Activated gamma-delta T cell treated with anti-CD3 and anti-CD28 coated beads, Interleukin-2, amount 50 U/mL, for 16 hours (primary cell): ENCODE results near the gene FBXO44.

ENCODE experiments used
- DNase-seq: peaks from one replicate; pipeline ENCODE4 v3.0.0-alpha.2; 2020; ENCODE audit warnings: low read depth

FBXO44 gene

GRCh38 chr1:11640101-11640500, 14.6 kb upstream of the FBXO44 start:
- no peak for DNase-seq

GRCh38 chr1:11640944-11641343, 13.7 kb upstream of the FBXO44 start:
- DNase-seq: no peak

DNA sequence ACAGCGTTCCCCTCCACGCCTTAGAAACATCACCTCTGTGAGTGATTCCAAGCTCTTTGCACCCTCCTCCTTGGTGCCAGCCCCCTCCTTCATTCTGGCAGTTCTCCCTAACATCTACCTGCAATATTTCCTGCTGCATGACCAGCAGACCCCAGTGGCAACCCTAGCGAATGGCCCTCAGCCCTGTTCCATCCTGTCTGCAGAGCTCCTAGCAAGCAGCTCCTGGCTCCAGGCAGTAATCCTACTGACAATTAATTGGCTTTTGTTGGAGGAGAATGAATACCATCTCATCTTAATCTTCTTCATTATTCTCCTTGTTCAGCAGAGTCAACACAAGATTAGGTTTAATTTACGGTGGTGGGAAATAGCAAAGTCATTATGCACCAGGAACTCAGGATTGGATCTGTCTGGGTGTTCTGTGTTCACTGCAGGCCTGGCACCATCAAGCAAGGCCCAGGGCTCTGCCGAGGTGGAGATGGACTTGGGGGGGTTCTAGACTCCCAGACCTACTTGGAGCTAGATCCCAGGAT, 12.8 kb upstream of the FBXO44 start:
- DNase-seq: no peak

DNA sequence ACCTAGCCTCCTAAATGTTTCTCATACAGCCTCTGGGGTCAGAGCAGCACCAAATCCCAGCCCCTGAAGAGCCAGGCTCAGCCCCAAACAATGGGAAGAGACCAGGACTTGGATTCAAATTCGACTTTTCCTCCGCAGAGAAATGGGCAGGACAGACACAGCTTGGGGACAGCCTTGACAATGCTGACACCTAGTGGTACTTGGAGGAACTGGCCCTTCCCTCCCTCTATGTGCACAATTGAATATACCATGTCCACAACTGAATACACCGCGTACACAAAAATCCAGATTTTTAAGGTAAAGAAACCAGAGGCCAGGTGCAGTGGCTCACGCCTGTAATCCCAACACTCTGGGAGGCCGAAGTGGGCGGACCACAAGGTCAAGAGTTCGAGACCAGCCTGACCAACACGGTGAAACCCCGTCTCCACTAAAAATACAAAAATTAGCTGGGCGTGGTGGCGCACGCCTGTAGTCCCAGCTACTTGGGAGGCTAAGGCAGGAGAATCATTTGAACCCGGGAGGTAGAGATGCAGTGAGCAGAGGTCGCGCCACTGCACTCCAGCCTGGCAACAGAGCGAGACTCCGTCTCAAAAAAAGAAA, 12.2 kb upstream of the FBXO44 start:
- peak; percentile 63 for DNase-seq

DNA sequence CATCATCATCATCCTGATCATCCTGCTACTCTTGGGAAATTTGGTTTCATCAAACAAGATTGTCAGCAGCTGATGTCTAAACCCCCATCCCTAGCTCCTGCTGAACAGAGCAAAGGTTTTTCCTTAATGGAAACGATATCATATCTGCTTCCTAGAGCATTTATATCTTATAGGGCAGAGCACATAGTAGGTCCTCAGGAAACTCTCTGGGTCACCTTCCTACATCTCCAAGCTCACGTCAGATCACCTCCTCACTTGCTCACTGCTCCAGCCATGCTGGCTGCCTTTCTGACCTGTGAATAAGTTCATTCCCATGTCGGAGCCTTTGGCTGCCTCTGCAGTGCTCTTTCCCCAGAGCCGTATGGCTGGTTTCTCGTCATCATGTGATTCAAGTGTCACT, 10.9 kb upstream of the FBXO44 start:
- no peak for DNase-seq

DNA sequence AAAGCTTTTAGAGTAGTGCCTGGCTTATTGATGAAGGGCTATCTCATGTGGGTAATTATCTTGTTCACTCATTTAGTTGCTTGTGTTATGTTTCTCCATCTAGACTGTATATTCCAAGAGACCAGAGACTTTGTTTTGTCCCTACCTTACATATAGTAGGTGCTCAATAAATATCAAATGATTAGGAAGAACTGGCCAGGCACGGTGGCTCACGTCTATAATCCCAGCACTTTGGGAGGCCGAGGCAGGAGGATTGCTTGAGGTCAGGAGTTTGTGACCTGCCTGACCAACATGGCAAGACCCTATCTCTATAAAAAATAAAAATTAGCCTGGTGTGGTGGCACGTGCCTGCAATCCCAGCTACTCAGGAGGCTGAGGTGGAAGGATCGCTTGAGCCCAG, 9.4 kb upstream of the FBXO44 start:
- DNase-seq: no peak

GRCh38 chr1:11645670-11646265, 8.9 kb upstream of the FBXO44 start:
- peak; percentile 72 for DNase-seq

GRCh38 chr1:11646317-11646716, 8.4 kb upstream of the FBXO44 start:
- DNase-seq: no peak

DNA sequence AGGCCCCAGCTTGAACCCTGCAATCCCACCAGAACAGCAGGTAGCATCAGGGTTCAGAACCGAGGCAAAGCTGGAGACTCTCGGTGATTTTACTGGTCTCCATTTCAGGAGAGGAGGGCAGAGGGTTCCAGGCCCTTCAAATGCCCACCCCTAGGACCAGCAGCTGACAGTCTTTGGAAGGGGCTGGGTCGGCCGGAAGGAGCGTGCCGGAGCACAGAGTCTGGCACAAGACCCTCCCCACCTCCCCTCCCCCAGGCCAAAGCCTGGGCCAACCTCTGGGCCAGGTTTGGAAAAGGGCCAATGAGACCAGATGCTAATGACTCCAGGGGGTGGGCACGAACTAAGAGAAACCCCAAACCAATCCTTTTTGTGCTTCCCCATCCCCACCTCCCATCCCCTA, 7.3 kb upstream of the FBXO44 start:
- DNase-seq: no peak

GRCh38 chr1:11648039-11648438, 6.6 kb upstream of the FBXO44 start:
- no peak for DNase-seq

DNA sequence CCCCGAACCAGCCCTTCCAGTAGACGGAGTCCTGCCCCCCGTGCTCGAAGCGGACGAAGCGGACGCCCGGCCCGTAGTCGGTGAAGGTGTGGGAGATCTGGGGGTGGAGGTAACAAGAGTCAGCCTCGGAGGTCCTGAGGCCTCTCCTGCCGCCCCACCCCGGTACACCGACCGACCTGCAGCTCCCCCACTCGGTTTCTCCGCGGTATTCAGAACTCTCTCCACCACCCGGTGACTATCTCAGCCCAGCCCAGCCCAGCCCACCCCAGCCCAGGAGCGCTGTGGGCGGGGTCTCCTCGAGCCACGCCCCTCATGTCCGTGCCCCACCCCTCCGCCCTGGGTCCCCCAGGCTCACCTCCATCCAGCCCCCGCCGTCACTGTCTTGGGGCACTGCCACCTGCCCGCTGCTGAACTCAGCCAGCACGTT, 5.9 kb upstream of the FBXO44 start:
- no peak for DNase-seq

DNA sequence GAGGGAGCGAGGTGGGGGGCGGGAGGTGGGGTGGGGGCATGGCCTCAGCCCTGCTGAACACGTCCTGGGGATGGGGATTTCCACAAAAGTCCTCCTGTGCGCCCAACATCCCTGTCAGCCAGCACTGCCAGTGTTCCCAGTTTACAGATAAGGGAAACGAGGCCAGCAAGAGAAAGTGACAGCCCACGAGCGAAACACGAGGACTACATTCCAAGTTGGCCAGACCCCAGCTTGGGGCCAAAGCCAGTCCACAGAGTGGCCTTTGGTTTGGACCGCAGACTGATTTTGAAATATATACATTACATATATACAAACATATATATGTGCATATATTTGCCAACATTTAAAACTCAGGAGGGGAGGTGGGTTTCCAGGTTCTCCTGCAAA, 5.4 kb upstream of the FBXO44 start:
- DNase-seq: no peak

DNA sequence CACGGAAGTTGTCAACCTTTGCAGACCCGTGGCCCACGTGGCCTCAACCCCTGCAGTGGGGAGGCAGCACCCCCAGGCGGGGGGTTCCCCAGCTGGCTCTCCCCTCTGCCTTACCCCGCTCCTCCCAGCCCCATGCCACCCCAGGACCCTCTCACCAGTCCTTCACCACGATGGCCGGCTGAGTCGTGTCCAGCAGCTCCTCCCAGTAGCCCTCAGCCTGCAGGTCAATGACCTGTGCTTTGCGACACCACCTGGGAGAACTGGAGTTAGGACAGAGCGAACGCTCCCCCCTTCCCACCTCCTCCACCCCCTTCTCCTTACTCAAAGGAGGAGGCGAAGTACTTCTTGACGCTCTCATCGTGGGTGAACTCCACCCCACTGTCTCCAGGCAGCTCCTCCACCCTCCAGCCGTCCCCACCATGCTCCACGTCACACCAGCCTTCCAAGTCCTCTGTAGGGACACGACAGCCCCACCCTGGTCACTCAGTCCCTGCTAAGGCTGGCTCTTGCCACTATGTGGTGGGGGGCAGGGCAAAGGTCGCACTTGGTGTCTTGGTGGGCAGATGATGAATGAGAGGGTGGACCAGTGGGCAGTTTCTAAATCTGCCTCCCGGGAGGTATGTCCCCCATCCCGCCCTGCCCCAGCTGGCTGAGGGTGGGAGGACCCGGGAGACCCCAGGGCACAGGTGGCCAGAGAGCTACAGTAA, 4.9 kb upstream of the FBXO44 start:
- no peak for DNase-seq

DNA sequence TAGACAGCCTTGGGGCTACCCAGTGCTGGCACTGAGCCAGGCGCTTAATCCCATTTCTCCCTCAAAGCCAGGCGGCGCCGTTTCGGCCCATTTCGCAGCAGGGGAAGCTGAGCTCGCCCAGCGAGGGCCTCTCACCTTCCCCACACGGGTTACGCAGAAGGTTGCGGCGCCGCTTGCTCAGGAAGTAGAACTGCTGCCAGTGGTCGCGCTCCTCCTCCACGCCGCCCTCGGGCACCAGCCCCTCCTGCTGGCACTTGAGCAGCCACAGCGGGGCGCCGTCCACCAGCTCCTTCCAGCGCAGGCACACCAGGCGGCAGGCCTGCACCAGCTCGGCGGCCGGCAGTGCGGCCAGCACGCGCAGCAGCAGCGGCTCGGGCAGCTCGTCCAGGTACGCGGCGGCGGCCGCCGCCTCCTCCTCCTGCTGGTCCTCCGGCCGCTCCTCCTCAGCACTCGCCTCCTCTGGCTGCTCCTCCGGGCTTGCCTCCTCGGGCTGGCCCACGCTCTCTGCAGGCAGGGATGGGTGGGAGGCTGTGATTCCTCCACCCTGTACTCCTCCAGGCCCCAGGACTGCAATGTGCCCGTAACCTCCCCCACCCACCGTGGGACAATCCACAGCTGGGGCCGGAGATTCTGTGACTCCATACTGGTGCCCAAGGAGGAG, 4.2 kb upstream of the FBXO44 start:
- peak; percentile 70 for DNase-seq

DNA sequence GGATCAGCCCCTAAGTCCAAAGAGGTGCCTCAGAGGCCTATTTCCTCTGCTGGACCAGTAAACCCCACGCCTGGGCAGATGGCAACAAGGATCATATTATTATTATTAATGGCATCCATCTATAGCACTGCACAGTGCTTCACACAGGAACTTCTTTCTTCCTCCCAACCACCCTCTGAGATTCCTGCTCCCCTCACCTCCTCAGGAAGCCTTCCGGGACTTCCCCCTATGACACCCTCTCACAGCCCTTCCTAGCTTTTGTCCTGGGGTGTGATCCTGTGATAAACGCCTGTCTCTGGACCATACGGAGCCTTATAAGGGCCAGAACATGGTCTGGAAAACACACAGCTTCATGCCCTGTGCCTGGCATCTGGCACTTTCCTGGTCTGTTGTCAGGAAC, 3.7 kb upstream of the FBXO44 start:
- no peak for DNase-seq

GRCh38 chr1:11652203-11652780, 2.4 kb upstream of the FBXO44 start:
- DNase-seq: no peak

DNA sequence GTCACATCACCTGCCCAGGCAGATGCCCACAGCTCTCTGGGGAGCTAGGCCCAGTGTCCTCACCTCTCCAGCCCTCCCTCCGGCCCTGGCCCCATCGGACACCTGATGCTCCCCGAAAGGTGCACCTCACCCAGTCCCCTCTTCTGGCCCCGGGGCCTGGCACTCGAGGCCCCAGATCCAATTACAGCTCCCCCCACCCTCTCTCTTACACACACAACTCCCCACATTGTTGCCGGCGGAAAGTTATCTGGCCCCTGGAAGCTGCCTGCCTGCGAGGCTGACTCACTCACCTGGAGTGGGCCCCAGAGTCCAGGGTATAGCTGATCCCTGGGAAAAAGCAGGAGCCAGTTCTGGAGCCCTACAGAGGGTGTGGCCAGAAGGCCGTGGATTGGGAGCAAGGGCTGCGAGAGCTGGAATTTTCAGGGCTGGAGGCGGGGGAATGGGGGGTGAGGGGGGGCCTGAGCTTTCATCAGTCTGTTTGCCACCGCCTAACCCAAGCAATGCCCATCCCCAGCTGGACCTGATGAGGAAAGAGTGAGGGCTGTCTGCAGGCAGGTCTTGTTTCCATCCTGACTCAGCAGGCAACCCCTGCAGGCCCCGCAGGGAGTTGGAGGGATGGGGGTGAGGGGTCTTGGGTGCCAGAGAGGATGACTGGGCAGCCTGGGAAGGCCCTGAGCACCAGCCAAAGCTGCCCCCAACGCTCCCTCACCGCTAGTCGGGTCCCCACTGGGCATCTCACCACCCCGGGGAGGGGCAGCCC, 1.4 kb upstream of the FBXO44 start:
- no peak for DNase-seq

GRCh38 chr1:11653861-11654136, 878 bp upstream of the FBXO44 start:
- no peak for DNase-seq

GRCh38 chr1:11654939-11655808, 497 bp downstream of the FBXO44 start:
- DNase-seq: no peak

DNA sequence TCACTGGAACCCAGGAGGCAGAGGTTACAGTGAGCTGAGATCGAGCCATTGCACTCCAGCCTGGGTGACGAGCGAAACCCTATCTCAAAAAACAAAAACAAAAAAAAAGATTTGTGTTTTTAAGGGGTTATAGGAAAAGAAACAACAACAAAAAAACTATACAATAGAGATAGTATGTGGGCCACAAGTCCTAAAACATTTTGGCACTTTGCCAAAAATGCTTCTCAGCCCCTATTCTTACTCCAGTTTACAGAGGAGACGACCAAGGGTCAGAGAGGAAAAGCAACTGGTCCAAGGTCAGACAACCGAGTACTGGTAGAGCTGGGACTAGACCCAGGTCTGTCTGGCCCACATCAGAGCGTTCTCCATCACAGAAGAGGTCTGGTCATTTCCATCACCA, 3.0 kb downstream of the FBXO44 start:
- DNase-seq: no peak

GRCh38 chr1:11658542-11658941, 3.9 kb downstream of the FBXO44 start:
- DNase-seq: no peak
